Dermis microvascular lymphatic vessel endothelial cell (primary cell): Measurements from ENCODE around the gene GADD45B. TPM values are rescaled to one million over a fixed set of nuclear protein-coding genes. Genes with fewer than 3 reads are reported as not detected.
"Not testable (repeated sequence)": the region's sequence is repeated elsewhere in the genome, so short reads cannot be mapped to it uniquely, and the experiment has no call there.

Experiments
- DNase-seq, 2 donors: peaks; one replicate each; pipeline versions ENCODE4 v3.0.0 to v3.0.0-alpha.2; 2010; ENCODE audit warnings: low read depth in 2 of 2
- total RNA-seq: library from RNA; depleted of rRNA; stranded (reverse); fragments of >200 nt; gene quantifications from 2 replicates; pipeline ENCODE4 v1.2.1, GENCODE V29; 2014

The GADD45B gene
- total RNA-seq, 1 donor from 2014 or later: 42.0 TPM

DNA sequence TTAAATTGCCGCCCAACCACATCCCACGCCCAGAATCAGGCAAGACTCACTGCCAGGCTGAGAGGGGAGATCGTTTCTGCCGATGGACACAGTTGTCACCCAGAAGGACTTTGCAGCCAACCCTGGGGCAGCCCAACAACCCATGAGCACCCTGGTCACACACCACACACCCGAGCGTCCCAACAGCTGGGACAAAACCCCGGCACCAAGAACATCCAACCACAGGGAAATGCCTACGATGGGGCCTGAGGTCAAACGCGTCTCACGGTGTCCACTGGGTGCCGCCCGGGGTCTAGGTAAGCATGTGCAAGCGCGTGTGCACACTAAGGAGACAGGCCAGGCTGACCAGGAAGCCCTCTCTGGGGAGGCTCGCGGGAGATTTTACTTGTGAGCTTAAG, 32.1 kb upstream of the GADD45B start:
- no peak for DNase-seq

DNA sequence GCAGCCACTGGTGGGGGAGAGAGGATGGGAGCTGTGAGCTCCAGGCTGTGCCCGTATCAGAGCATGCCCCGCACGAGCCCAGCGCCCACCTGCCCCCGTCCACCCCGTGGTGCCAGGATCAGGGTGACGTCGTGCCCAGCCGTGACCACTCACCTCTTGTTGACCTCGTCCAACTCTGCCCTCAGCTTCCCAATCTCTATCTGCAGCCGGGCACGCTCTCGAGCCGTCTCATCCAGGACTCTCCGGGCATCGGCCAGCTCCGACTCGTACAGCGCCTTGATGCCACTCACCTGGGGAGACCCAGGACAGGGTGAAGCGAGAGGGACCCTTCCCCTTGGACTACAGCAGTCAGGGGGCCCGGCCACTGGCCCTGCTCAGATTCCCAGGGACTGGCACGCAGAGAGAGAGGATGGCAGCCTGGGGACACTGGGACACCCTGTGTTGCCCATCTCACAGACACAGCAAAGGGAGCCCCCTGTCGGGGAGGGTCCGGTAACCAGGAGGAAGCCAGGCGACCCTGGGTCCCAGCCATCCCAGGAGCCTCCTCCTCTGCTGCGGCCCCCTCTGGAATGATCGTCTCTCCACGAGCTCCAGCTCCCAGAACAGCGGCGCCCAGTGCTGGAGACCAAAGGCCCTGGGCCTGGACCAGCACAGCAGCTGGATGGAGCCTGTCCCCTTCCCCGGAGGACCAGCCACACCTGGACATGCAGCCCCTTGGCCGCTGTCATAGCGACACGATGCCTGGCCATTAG, 31.5 kb upstream of the GADD45B start:
- DNase-seq: no peak

DNA sequence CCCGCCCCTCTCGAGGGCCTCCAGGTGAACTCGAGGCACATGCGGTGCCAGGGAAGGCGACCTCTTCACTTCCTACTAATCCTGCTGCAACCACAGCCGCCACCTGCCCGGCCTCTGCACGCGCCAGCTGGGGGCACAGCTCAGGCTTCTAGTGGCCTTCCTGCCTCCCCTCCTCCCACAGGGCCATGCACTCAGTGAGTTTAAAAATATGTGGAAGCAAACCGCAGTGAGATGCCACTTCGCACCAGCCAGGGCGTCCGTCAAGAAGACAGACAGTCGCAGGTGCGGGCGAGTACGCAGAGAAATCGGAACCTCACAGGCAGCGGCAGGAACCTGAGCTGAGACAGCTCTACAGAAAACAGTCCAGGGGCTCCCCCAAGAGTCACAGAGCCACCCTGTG, 29.5 kb upstream of the GADD45B start:
- DNase-seq: no peak

DNA sequence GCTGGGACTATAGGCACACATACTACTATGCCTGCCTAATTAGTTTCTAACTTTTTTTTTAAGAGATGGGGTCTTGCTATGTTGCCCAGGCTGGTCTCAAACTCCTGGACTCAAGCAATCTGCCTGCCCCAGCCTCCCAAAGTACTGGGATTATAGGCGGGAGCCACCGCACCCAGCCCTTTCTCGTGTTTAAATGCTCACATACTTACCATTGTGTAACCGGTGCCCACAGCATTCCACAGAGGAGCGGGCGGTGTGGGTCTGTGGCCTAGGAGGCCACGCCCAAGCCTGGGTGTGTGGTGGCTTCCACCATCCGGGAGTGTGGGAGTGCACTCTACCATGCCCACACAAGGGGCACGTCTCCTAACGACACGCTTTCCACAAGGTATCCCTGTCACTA, 26.9 kb upstream of the GADD45B start:
- no peak for DNase-seq

DNA sequence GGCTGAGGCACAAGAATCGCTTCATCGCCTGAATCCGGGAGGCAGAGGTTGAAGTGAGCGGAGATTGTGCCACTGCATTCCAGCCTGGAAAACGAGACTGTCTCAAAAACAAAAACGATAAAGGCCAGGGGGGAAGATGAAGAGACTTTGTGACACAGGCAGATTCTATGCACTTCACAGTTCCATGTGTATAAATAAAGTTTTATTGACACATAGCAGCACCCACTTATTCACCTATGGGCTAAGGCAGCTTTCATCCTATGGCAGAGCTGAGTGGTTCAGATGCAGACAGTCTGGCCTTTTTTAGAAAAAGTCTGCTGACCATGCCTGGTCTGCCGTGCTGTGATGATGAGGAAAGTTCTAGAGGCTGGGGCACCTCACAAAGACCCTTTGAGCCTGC, 24.8 kb upstream of the GADD45B start:
- no peak for DNase-seq

DNA sequence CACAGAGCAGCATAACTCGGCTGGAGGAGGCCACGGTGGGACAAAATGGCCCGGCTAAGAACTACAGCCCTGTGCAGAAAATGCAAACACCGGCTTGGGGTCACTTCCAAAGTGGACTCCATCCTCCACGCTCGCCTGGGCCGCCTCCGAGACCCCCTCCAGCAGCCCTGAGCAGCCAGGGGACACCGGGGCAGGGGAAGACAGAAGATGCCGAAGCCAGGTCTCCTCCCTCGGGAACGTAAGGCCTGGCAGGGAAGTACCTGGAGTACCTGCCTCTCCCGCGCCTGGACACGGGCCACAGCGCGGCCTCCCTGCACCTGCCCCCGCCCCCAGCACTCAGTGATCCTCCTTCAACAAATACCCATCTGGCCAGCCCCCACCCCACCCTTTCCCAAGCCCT, 24.2 kb upstream of the GADD45B start:
- no peak for DNase-seq

DNA sequence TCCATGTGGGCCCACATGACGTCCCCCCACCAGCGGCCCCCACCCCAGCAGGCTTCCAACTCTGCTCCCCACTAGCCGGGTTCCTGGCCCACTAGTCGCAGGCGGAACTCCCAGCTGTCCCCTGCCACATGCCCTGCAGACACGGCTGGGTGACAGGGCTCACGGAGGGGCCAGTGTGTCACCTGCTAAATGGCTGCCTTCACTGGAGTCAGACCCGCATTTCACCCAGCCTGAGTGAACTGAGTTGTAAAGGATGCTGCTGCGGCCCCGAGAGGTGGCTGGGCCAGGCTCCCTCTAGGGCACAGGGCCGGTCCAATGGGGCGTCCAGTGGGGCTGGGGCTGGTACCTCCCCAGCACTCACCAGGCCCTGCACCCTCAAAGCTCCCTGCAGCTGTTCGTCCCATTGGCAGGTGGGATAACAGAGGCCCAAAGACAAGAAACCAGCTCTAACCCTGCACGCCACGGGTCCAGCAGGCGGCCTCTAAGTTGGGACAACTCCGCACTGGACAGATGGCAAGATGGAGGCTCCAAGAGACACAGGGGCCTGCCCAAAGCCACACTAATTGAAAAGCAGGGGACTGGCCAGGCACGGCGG, 22.4 kb upstream of the GADD45B start:
- DNase-seq: no peak

DNA sequence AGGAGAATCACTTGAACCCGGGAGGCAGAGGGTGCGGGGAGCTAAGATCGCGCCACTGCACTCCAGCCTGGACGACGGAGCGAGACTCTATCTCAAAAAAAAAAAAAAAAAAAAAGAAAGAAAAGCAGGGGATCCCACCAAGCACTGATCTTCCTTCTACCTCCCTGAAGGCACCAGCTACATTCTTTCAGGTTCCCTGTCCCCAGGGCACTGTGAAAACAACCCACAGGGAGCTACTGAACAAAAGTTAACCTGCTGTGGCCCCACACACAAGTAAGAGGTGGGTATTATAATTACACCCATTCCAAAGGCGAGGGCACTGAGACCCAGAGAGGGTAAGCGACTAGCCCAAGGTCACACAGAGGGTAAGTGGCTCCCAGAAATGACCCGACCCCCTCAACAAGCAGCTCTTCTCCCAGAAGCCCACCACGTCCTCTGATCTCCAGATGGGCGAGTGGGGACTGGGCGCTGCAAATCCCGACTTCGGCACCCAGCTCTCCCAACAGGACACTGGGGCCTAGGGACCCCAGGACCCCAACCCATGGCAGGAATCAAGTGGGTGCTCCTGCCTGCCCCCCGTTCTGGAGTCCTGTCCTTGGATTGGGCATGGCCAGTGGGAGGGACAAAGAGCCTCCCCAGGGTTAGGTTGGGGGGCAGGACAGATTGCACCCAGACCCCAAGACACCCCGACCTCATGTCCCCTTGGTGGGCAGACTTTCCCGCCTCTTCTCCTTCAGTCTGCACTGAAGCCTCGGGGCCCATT, 21.5 kb upstream of the GADD45B start:
- DNase-seq: no peak

DNA sequence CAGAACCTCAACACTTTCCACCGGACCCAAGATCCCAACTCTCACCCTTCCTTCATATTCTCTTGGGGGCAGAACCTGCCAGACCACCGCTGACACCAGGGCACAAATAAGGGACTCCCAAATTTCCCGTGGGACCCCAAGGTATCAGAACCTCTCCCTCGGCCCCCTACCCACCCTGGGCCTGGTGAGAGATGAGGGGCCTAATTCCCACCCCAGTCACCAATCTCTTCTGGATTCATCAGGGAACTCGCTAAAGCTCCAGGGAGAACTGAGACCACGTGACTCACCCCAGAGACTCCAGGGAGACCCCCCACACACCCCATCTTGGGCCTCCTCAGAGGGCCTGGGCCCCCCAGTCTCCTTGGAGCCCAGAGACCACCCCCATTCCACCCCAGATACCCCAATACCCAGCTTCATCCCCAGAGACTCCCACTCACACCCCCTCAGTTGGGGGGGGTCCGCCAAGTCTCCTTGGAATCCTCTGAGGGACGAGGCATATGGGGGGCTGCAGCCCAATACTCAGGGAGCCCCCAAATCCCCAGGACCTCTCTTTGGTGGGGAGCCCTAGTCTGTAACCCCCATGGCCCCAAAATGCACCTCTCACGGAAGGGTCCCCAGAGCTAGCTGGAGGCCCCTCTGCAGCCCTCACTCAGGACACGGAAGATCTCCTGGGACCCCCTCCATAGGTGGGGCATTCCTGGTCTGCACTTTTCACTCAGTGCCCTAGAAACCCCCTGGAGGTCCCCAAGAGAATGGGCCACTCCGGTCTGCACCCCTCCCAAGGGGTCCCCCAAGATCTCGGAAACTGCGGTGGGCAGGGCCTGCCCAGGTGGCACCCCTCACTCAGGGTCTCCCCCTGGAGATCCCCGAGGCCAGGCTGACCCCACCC, 20.7 kb upstream of the GADD45B start:
- DNase-seq: no peak

DNA sequence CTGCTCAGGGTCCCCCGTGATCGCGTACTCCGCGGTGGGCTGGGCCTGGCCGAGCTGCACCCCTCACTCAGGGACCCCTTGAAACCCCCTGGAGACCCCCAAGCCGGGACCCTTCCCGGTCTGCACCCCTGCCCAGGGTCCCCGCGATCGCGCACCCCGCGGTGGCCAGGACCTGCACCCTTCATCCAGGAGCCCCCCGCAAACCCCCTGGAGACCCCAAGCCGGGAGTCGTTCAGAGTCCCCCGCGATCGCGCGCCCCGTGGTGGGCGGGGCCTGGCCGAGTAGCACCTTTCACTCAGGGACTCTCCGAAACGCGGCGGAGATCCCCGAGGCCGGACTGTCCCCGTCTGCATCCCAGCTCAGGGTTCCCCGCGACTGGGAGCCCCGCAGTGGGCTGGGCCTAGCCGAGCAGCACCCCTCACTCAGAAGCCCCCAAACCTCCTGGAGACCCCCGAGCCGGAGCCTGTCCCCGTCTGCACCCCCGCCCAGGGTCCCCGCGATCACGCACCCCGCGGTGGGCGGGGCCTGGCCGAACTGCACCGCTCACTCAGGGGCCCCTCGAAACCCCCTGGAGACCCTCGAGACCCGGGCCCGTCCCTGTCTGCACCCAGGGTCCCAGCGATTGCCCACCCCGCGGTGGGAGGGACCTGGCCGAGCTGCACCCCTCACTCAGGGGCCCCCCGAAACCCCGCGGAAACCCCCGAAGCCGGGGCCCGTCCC, 19.9 kb upstream of the GADD45B start:
- peak in 1 of 2 donors; percentile 29 for DNase-seq

DNA sequence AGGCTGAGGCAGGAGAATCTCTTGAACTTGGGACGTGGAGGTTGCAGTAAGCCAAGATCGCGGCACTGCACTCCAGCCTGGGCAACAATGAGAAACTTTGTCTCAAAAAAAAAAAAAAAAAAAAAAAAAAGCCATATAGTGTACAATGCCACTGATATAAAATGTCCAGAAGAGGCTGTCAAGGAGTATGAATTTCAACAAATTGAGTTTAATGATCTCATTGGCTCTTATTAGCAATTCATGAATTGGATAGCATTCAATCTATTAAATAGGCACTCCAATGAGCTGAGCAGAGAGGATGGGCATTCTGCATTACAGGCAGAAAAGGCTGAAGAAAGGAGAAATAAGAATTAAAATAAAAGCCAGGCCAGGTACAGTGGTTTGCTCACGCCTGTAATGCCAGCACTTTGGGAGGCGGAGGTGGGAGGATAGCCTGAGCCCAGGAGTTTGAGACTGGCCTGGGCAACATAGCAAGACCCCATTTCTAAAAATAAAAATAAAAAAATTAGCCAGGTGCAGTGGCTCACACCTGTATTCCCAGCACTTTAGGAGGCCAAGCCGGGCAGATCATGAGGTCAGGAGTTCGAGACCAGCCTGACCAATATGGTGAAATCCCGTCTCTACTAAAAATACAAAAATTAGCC, 18.4 kb upstream of the GADD45B start:
- no peak for DNase-seq

DNA sequence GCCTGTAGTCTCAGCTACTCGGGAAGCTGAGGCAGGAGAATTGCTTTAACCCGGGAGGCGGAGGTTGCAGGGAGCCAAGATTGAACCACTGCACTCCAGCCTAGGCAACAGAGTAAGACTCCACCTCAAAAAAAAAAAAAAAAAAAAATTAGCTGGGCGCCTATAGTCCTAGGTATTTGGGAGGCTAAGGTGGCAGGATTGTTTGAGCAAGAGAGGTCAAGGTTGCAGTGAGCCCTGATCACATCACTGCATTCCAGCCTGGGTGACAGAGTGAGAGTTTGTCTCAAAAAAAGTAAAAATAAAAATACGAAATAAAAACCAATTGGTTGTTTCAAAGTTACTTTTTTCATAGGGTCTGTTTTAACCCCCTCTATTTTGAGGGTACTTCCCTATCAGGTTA, 17.9 kb upstream of the GADD45B start:
- no peak for DNase-seq

DNA sequence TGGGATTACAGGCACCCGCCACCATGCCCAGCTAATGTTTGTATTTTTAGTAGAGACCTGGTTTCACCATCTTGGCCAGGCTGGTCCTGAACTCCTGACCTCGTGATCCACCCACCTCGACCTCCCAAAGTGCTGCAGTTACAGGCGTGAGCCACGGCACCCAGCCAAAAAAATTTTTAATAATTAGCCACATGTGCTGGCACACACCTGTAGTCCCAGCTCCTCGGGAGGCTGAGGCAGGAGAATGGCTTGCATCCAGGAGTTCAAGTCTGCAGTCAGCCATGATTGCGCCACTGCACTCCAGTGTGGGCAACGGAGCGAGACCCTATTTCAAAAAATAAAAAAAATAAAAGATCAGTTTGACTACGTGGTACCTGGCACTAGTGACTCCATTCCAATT, 17.2 kb upstream of the GADD45B start:
- DNase-seq: not testable (repeated sequence)

DNA sequence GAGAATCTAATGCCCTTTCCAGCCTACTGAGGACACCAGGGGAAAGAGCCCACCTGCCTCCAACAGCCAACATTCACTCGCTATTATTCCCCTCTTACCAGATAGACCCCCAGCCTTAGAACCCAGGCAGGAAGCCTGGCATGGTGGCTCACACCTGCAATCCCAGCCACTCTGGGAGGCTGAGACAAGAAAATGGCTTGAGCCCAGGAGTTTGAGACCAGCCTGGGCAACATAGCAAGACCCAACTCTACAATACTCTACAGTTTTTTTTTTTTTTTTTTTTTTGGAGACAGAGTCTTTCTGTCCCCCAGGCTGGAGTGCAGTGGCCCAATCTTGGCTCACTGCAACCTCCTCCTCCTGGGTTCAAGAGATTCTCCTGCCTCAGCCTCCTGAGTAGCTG, 15.7 kb upstream of the GADD45B start:
- no peak for DNase-seq

DNA sequence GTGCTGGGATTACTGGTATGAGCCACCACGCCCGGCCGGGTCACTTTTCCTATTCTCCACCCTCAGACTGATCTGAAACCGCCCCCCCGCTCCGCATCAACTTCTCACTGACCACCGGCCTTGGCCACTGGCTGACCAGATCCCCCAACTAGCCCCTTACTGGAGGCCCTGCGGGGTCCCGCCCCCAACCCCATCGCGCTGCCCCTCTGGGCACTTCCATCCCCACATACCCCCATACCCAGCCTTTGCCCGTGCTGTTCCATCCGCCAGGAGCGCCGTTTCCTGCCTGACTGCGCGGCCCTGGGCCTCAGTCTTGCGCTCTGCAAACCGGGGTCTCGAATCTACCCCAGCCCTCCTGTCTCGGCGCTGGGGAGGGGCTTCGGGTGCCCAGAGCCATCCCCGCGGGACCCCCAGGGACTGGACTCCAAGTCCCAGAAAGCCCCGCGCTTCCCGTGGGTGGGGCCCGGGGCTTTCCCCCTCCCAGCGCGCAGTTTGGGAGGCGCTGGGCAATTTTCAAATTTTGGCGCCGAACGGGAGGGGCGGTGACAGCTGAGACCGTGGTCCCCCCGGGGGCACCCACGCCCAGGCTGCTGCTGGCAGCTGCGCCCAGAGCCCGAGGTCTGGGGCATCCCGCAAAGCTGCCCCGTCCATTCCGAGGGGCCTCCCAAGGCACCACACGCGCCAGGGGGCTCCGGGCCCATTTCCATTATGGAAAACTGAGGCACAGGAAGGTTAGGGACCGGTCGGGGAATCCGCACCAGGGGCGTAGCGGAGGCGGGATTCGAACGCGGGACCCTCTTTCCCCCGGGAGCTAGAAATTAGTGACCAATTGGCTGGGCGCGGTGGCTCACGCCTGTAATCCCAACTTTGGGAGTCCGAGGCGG, 13.9 kb upstream of the GADD45B start:
- DNase-seq: peak in 1 of 2 donors; percentile 74

DNA sequence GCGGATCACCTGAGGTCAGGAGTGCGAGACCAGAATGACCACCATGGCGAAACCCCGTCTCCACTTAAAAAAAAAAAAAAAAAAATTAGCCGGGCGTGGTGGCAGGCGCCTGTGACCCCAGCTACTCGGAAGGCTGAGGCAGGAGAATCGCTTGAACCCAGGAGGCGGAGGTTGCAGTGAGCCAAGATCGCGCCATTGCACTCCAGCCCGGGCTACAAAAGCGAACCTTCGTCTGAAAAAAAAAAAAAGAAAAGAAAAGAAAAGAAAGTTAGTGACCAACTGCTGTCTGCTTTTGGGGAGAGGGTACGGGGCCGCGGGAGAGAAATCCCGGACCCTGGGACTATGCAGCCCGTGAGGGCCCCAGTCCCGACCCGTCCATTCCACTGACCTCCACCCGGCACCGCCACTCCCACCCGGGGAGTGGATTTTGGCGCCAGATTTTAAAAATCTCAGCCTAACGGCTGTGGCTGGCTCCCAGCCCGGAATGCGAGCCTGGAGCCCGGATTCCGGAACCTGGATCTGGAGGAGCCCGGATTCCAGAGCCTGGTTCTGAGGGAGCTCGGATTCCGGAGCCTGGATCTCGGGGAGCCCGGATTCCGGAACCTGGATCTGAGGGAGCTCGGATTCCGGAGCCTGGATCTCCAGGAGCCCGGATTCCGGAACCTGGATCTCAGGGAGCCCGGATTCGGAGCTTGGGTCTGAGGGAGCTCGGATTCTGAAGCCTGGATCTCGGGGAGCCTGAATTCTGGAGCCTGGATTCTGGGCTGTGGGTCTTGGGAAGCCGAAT, 13.1 kb upstream of the GADD45B start:
- peak; percentile 91 to 93 for DNase-seq

DNA sequence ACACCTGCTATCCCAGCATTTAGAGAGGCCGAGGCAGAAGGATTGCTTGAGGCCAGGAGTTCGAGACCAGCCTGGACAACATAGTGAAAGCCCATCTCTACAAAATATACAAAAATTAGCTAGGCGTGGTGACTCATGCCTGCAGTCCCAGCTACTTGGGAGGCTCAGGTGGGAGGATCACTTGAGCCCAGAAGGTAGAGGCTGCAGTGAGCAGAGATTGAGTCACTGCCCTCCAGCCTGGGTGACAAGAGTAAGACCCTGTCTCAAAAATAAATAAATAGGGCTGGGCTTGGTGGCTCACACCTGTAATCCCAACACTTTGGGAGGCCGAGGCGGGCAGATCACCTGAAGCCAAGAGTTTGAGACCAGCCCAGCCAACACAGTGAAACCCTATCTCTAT, 12.2 kb upstream of the GADD45B start:
- DNase-seq: not testable (repeated sequence)

DNA sequence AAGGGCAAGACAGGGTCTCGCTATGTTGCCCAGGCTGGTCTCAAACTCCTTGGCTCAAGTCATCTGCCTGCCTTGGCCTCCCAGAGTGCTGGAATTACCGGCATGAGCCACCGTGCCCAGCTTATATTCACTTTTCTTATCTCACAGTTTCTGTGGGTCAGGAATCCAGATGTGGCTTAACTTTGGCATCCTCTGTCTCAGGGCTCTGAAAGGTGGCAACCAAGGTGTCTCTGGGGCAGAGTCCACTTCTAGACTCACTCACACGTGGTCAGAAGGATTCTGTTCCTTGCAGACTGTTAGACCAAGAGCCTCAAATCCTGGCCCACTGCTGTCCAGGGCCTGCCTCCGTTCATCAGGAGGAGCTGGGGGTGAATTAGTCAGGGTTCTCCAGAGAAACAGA, 11.5 kb upstream of the GADD45B start:
- no peak for DNase-seq

DNA sequence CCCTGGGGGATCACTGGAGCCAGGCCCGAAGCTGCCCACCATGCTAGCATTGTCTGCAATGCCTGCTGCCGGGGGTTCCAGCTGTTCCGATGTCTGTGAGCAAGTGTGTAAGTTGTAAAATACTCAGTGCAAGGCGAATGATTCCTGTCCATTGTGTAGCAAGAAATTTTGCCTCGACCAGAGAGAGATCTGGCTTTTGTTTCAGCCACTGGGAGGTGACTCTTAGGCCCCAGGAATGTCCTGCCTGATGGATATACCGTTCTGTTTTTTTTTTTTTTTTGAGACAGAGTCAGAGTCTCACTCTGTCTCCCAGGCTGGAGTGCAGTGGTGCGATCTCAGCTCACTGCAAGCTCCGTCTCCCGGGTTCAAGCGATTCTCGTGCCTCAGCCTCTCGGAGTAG, 7.3 kb upstream of the GADD45B start:
- DNase-seq: no peak
